Activated gamma-delta T cell (primary cell): ENCODE data around the gene MRM2.

ENCODE experiments used
- DNase-seq: peaks from one replicate; lab custom pipeline; 2025; lab: John Stamatoyannopoulos, UW

The MRM2 gene

DNA sequence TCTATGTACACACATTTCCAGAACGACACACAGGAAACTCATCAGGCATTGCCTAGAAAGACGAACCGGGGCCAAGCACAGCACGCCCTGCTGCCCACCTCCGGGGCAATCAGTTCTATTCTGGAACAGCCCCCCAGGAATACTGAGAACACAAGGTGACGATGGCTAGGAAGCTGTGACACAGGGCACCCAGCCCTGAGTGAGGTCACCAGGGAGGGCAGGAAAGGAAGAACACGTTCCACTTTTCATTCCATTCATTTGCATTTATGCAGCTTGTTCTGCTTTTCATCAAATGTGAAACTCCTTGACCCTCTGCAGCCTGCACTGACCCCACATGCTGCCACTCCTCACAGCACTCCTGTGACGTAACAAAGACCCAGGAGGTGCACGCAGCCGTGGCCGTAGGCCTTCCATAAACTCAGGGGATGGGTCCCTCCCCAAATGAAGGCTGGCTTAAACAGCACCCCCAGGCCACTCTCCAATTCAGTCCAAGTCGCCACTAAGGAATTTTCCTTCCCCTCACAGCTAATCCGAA is 38.2 kb downstream of the MRM2 start:
- DNase-seq = no peak

- DNase-seq = no peak
Measured at GRCh38 chr7:2202901-2203765, 38.9 kb downstream of the MRM2 start.

- DNase-seq = no peak
Measured at GRCh38 chr7:2202361-2202761, 39.6 kb downstream of the MRM2 start.

DNA sequence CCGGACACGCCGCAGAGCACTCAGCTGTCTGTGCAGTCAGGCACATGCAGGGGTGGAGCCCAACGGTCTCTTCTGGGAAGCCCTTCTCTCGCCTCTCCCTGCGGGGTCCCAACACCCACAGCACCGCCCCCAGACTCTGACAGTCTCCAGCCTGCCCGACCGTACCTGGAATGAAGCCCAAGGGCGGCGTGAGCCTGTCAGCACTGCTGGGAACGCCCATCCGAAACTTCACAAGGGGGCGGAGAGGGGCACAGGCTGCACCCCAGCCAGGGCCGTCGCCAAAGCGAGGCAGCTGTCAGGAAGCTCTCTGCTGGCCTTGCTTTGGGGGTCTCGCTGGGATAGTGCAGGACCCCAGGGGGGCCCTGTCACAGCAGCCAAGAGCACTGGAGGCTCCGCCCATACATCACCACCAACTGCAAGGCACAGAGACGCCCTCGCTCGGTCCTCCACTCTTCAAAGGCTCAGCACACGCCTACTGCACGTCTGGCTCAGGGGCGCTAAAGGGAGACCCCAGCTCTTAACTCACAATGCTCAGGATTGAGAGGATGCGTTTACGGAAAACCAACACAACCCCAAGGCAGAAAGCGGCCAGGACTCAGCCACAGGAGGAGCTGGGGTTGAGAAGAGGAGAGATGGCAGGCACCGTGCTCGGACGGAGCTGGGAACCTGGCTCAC is 40.2 kb downstream of the MRM2 start:
- no peak for DNase-seq

GRCh38 chr7:2201128-2201527 is 40.9 kb downstream of the MRM2 start:
- DNase-seq = no peak

GRCh38 chr7:2200584-2200980 is 41.4 kb downstream of the MRM2 start:
- DNase-seq = no peak

GRCh38 chr7:2199956-2200583 is 41.9 kb downstream of the MRM2 start:
- DNase-seq = no peak

- DNase-seq = no peak
Measured at GRCh38 chr7:2199528-2199927, 42.5 kb downstream of the MRM2 start.

GRCh38 chr7:2198760-2199159 is 43.2 kb downstream of the MRM2 start:
- DNase-seq = no peak

DNA sequence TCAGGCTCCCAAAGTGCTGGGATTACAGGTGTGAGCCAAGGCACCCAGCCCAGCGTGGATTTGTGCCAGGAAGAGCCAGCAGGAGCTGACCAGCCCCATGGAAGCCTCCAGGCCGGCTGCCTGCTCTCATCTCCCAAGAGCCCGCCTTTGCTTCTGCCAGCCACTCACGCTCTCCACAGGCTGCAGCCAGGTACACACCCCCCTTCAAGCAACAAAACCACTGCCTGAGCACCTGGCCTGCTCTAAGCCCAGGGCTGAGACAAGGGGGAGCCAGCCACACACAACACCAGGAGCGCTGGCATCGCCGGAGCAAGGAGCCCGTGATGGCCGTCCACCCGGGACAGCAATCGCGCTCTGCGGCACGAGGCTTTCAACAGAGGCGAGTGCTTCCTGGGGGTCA is 43.8 kb downstream of the MRM2 start:
- DNase-seq = no peak

DNA sequence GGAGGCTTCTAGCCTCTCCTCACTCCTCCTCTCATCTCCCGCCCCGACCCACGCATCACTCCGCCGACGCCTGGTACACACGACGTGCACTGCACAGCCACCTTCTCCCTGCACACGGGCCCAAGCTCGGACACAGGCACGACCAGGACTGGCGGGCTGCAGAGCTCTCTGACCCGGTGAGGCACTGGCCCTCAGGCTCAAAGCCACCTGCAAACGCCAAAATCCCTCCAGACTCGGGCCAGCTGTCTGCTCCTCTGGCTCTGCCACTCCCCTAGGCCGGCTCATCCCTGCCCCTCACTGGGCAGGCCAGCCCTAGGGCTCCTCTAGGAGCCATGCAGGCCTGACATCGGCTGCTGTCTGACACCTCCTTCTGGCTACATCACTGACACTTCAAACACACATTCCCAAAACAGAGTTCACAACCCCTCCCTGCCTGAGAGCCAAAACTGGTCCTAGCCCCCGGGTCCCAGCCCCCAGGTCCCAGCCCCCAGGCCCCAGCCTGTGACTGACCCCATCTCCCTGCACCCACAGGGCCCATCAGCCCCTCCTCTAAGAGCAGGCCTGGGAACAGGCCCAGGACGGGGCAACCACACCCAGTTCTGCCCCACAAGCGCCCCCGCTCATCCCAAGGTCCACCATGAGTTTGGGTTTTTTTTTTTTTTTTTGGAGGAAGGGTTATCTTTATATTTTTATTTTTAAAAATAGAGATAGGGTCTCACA is 44.4 kb downstream of the MRM2 start:
- DNase-seq = no peak

DNA sequence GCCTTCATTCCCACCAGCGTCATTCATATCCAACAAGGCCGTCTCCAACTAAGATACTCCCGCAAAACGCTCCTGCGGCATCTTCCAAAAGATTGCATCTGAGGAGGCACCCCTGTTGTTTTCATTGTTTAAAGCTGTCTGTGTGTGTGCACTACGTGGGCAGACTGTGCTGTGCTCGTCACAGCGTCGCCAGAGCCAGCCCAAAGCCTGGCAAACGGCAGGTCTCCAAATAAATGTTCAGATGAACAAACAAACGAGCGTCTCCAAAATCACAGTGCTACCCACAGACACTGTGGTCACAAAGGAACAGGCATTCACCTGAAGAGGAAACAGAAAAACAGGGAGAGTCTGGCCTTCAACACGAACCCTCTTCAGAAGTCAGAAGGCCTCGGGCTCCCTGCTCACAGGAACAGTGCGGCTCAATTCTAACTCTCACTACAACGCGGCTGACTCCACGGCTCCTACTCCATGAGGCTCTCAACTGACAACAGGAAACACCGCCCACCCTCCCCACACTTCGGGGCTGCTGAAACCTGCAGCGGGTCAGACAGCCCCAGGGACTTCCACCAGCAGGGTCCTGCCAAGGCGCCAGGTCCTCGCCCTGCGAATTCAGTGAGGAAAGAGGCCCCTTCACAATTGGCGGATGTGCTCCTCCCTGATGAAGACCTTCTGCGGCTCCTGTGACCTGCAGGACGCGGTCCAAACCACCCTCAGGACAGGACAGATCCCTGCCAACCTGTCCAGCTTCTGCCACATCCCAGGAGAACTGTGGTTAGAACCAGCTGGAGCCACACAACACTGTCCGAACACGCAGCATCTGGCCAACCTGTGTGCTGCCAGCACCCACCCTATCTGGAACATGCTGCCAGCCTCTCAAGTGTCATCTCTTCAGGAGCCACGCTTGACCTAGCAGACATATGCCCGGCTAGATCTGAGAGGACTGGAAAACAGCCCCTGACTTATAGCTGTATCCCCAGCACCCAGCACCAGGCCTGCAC is 45.3 kb downstream of the MRM2 start:
- no peak for DNase-seq

DNA sequence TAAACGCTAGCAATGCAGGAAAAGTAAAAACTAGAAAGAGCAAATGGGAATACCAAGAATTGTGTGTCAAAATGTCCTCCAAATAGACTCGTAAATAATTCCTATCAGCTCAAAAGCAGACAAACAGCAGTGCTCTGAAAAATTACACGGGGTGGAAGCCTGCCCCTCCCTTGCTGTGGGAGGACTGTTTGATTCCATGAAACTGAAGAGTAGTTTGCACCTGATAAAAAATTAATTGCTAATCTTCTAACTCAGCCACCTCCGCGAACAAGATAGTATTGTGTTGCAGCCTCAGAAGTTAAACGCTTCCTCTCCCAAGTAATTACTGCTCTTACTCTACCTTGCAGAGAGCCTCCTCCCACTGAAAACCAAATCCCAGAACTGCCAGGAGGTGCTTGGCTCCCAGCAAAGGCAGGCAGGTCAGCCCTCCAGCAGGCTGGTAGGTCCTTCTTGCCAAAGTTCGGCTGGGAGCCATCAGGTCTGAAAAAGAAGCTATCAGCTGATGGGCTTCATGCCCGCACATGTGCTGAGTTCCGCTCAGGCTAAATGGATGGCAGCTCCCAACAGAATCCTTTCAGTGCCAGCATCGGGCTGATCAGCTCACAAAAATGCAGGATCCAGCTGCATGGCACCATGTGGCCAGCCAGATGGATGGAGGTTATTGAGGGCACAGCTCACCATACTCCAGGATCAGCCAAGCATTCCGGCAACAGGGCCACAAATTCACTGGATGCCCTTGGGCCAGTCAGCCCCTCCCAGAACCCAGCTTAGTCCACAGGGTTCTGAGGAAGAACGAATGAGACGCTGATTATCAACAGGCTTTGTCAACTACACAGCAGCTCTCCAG is 46.4 kb downstream of the MRM2 start:
- no peak for DNase-seq

- no peak for DNase-seq
Measured at GRCh38 chr7:2193575-2194305, 48.3 kb downstream of the MRM2 start.

- DNase-seq = no peak
Measured at GRCh38 chr7:2192831-2193534, 49.0 kb downstream of the MRM2 start.

DNA sequence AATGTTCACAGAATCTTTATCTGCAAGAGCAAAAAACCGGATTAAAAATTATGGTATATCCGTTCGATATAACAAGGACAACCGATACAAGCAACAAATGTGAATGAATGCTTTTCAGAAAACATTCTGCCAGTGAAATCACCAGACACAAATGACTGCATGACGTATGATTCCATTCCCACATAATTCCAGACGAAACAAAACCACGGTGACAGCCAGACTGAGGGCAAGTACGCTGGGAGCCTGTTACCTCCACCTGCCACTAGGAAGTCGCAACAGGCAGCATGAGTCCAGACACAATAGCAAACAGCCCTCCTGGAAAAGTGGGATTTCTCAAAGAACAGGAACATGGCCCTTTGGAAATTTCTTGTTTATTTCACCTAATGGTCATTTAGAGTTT is 51.0 kb downstream of the MRM2 start:
- no peak for DNase-seq

GRCh38 chr7:2190531-2190930 is 51.5 kb downstream of the MRM2 start:
- no peak for DNase-seq

- DNase-seq = no peak
Measured at GRCh38 chr7:2186166-2186565, 55.8 kb downstream of the MRM2 start.

DNA sequence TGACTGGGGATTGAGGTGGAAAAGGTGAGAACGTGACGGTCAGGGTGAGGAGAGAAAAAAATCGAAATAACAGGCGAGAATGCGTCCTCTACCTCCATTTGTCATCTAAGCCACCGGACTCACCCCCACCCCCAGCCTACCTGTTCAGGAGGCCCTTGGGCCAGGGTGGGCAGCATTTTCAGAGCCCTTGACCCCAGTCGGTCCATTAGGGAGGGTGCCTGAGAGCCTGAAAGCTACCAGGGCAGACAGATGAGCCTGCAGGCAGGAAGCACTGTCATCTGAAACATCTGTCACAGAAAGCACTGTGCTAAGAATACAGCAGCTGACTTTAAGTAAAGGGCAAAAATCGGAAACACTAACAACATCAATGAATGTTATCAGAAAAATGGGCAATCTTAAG is 56.3 kb downstream of the MRM2 start:
- no peak for DNase-seq
